LNCAP (cell line): Measurements from ENCODE around the gene FADS6.
A peak's percentile ranks its signal among the peaks of the same experiment; 100 is the strongest.

Source experiments
- TF ChIP-seq, protein P1 (sequence below): fragments of 450-650 bp; IDR thresholded peaks from 2 replicates; pipeline ENCODE4 v1.5.1; 2017; ENCODE audit warnings: mild to moderate bottlenecking

Gene FADS6

DNA sequence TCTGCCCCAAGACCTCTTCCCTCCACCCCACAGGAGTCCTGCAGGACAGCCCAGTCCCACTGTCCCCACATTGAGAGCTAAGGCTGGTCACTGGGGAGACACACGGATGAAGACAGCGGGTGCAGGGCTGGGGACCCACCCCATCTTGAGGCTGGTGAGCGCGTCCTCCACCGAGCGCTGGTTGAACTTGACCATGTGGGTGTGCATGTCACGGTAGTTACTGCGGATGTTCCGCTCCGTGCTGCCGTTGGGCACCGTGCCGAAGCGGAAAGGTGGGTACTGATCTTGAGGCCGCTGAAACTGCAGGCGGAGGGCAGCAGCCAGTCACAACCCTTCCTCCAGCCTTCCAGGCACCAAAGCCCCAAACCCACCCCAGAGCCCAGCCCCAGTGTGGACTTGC, 46.8 kb downstream of the FADS6 start:
- TF ChIP-seq, protein P1, sequence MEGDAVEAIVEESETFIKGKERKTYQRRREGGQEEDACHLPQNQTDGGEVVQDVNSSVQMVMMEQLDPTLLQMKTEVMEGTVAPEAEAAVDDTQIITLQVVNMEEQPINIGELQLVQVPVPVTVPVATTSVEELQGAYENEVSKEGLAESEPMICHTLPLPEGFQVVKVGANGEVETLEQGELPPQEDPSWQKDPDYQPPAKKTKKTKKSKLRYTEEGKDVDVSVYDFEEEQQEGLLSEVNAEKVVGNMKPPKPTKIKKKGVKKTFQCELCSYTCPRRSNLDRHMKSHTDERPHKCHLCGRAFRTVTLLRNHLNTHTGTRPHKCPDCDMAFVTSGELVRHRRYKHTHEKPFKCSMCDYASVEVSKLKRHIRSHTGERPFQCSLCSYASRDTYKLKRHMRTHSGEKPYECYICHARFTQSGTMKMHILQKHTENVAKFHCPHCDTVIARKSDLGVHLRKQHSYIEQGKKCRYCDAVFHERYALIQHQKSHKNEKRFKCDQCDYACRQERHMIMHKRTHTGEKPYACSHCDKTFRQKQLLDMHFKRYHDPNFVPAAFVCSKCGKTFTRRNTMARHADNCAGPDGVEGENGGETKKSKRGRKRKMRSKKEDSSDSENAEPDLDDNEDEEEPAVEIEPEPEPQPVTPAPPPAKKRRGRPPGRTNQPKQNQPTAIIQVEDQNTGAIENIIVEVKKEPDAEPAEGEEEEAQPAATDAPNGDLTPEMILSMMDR = no peak

DNA sequence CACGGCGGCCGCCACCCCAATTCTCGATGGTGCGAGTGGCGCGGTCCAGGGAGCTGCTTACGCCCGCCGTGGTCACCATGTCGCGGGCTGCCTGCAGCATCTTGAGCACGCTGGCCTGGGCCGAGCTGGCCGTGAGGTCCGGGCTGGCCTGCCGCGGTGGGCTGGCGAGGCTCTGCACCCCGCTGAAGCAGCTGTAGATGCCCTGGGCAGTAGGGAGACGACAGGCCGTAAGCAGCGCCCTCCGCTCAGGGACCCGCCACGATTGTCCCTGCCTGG, 50.1 kb downstream of the FADS6 start:
- TF ChIP-seq, protein P1 = no peak

DNA sequence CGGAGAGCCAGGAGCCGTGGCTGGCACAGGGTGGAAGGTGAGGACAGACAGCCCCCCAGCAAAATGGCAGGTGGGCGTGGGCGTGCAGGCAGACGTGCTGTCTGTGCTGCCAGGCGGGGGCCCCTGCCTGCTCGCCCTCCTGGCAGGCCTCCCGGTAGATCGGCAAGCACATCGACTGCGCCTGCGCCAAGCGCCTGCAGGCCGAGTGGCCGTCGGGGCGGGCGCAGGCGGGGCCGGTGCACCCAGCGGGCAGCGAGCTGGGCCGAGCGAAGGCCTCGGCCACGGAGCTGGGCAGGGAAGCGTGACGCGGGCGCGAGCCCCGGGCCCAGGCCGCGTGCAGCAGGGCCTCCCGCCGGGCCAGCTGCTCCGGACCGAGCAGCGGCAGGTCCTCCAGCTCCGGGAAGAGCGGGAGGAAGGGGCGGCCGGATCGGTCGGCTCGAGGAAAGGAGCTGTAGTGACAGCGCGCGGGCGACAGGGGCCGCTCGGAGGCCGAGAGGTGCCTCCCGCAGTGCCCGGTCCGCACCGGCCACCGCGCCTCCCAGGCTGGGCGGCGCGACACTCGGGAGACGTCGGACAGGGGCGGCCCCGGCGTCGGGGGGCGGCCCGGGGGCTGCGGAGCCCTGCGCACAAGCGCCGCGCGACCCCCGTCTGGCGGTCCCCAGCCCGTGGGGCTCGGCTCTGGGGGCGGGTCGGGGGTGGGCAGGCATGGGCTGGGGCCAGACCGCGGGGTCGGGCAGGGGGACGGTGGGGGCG, 50.7 kb downstream of the FADS6 start:
- TF ChIP-seq, protein P1 = peak; percentile 66

DNA sequence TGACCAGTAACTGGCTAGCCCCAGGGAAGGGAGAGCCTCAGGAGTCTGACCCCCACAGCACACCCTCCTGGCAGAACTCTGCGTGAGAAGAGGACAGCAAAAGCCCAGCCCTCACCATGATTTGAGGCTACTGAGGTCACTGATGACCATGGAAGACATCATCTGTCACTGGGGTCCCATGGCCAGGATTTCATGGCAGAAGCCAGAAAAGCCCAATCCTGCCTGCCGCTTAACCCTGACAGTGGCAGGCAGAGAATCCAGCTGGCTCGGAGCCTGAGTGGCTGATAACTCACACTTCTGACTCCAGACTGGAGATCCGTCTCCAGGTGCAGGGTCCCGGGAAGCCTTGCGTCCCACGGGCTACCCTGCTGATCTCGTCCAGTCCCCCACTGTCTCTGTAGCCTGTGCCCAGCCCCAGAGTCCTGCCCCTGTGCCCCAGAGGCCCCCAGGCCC, 51.3 kb downstream of the FADS6 start:
- TF ChIP-seq, protein P1 = no peak

DNA sequence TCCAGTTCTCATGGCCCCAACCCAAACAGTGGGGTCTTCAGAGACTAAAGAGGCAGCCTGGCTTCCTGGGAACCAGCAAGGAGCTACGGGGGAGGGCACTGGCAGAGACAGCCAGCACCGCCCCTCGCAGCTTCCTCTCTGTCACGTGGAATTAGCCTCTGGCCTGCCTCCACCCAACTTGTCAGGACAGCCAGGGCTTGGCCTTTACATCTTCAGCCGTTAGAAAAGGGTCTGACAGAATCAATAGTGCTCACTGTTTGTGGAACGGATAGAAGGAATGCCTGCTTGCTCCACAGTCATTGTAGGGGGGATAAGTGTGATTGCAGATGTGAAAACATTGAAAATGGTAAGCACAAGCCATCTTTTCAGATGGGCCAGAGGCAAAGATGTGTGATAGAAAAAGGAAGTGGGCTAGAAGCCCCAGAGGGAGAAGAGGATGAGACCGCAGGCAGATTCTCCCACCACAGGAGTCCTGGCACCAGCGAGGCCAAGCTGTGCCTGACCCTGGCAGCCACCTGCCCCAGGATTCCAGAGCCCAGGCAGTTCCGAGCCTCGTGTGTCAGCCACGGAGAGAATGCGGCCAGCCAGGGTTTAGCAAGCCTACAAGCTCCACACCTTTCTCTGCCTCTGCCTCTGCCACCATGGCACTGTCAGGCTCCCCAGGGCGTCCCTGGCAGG, 52.3 kb downstream of the FADS6 start:
- TF ChIP-seq, protein P1 = no peak

DNA sequence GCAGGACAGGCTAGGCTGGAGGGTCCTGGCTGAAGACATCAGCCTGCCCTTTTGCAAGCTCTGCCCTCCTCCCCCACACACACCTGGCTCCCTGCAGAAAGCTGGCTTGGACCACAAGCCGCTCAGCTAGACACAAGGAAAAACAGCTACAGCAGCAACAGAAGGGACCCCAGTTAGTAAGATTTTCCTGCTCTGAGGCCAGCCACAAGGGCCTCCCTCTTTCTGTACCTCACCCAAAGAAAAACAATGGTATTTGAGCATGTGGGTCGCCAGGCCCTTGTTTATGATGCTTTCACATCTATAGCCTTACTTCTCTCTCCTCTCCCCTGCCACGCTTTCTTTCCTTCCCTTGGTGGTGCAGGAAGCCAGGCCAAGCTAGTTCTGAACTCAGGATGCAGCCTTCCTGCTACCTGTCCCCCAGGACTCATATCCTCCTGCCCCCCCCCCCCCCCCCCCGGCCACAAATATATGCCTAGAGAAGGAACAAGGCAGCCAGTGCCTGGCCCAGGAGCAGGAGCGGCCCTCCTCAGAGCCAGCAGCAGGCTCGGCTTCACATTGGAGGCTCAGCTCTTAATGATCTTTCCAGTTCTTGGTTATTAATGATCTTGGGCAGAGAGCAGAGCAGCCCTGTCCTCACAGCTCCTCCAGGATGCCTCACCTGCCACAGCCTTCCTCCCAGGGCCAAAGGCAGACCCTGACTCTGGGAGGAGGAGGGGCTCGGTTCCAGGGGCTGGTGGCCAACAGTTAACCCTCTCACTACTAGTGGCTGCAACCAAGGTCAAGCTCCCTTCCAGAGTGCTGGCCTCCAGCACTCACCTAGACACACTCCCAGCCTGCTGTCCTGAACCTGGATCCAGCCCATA, 53.2 kb downstream of the FADS6 start:
- TF ChIP-seq, protein P1 = no peak

DNA sequence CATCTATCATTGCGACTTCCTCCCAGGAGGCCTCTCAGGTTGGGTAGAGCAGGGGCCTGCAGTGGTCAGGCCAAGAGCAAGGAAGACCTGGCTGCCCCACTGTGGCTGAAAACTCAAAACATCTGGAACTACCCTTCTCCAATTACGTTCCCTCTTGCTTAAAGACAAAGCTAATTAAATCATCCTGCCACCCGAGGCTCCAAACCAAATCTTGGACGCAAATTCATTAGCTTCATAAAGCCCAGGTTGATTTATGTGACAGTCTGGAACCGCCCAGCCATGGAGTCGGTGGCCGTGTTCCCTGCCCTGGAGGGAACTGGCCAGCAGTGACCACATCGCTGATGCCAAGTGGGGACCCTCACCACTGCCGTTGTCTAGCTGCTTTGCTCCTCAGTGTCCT, 55.2 kb downstream of the FADS6 start:
- TF ChIP-seq, protein P1 = no peak
